HG03565 (cell line): ENCODE data around the gene GATB.

Experiments used
- ATAC-seq: cut with Tn5 transposase; IDR thresholded peaks from one replicate; pipeline ENCODE4 v1.9.1; 2021; ENCODE audit warnings: mild to moderate bottlenecking, moderate library complexity; ENCODE audit not compliant: unreplicated experiment

The GATB gene

DNA sequence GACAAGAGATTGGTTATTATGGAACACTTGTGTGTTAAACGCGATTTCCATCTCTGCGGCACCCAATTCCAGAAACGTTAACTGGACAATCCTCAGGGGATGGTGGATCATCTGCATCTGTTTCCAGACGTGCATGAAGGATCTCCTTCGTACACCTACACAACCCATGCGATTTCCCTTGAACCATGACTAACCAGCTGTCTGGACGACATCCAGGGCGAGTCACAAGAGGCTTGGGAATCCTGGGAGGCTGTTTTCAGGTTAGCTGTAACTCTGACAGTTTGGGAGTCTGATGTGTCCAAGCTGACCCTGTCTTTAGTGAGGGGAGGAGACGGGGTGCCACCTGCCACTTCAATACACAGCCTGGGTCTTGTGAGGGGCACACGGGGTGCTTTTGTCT, 84.5 kb downstream of the GATB start:
- no peak for ATAC-seq

DNA sequence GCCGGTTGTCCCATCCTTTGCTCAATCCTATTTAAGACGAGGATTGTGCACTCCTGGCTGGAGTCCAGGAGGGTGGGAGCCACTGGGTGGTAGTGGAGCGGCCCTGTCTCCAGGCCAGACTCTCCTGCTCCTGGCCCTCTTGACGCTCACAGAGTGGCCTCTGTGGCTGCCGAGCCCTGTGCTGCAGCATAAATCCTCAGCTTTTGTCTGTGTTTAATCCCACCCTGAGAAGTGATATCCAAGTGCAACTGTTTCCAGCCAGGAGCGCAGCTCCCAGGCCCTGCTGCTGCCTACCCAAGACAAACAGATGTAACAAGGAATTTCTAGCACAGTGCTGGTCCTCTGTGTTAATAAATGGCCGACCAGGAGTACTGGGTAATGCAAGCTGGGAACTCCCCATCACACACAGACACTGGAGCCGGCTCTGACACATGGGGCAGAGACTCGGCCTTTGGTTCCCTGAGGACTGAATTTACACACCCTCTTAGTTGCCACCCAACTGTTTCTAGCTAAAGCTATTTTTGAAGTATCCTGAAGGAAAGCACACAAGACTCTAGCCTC, 85.3 kb downstream of the GATB start:
- no peak for ATAC-seq

DNA sequence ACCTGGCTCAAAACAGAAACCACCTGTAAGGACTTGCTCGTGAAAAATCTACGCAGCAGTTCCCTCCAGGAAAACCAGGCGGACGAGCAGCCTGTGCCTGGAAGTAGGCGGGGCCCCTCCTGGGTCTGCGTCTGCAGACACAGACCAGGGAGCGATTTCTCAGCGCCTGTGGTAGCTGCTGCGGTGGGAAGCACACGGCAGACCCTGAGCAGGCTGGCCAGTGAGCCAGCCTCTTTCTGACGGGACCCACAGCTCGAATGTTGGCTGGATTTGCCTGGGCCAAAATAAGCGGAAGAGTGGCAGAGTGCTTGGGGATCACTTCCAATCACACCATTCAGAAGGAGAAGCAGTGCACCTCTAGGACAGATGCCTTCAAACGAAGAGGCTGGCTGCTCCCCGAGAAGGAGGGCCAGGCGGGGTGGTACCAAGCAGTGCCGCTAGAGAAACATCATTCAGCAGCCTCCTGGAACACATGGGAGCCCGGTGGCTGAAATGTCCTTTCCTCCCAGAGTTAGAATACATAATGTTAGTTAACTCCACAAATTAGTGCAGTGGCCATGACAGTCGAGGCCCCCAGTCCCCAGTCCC, 85.9 kb downstream of the GATB start:
- ATAC-seq: no peak

DNA sequence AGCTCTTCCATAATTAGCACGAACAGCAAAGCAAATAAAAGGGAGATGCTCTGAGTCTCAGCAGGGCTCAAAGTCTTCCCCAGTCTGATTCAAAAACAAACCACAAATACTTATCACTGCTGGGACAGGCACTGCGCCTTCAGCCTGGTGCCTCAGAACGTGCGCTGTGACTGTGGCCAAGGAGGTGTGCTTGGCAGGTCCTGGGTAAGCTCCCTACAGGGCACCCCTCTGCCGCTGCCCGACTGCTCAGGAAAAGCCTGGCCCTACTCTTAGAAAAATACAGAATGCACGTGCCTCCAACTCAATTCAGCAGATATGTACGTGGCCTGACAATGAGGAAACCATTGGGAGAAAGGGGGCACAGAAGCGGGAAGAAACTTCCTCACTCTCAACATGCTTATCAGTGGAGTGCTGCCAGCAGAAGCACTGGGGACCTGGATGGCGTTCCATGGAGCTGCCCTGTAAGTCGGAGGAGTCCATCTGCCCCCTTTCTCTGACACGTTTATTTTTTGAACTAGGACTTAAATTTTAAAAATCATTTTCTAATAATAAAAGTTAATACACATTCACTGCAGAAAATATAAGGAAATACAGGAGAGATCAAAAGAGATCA, 86.8 kb downstream of the GATB start:
- no peak for ATAC-seq

DNA sequence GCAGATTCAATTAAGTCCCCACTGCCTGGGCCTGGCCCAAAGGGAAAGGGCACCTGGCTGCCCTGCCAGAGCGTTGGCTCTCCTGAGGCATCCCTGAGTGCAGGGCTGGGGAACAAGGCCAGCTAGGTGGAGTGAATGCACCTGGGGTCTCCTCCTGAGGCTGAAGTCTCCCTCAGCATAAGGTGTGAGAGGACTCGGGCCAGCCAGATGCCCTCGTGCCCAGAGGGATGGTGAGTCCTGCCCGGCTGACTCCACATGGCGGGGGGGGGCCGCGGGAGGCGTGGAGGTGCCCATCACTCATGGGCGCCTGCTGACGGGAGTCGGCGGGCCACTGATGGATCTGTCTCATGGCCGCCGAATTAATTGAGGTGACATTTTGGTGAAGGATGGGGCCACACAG, 87.8 kb downstream of the GATB start:
- no peak for ATAC-seq

DNA sequence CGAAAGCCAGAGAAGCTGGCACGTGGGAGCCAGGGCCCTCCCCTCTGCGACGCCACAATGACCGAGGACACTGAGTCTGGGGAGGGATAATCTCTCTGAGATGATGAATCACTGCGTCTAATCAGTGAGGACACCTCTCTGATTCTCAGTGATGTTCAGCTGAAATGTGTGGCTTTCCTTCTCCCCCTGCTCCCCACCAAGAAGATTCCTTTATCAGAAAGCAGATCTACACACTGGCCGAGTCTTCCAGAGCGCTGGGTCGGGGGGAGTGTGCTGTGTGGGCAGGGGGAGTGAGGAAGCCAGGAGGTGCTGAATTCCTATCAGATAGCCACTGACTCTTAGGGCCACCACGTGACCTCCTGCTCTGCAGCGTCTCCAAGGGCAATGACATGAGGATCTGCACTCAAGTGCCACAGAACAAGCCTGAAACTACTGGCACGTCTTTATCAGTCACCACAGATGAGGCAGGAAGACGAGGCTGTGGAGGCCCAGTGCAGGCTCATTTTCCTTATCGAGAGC, 89.2 kb downstream of the GATB start:
- no peak for ATAC-seq

DNA sequence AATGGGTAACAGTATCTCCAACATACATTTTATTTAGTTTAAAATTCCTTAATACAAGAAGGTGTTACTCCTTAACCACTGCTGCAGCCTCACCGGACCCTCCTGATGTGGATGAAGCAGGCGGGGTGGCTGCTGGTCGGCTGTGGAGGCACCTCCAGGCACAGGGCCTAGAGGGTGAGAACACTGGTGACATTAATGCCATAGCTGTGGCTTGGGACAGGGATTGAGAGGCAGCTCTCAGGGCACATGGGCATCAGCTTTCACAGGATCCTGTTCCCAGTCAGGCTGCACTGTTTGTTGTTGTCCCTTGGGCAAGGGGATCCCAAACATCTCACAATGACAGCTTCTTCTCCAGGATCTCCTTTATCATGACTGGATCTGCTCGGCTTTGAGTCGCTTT, 90.0 kb downstream of the GATB start:
- no peak for ATAC-seq

DNA sequence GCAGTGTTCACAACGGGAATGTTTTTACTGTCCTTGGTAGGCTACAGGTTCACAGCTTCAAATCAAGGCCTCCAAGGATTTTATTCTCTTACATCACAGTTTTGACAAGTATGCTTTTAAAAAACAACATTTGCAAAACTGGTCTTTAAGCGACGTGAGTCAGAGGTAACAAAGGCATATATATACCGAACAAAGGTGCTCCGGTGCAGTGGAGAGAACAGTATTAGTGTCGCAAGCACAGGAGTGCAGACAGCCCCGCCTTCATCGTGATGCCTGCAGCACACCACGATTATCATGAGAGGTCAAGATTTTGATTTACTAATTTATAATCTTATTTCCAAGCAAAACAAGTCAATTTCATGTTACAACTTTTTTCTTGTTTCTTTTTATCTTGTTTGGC, 90.8 kb downstream of the GATB start:
- no peak for ATAC-seq

DNA sequence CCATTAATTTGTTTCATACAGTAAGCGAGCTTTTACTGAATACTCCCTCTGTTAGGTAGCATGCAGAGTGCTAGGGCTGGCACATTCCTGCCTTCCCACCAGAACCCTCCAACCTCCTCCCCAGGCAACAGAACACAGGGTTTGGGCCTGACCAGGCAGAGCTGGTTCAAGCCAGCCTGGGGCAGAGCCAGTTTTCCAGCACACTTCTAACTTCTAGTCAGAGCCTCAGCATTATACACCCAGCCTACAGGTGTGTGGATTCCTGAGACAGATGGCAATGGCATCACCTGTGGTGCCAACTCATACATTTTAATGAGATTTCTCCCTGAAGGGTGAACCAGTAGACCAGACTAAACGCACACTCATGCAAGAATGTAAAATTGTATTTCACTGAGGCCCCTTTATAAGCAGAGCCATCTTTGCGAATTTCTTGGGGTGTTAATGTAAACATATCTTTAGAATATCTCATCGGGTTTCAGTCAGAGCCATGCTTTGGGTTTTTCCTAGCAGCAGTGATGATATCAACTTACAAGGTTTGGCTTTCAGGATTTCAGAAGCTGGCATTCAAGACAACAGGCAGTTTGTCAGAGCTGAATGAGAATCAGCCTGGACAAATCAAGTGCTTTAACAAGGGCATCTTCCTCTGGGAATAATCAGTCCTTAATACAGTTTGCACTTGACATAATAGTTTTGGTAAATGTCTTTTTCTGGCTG, 92.0 kb downstream of the GATB start:
- no peak for ATAC-seq

DNA sequence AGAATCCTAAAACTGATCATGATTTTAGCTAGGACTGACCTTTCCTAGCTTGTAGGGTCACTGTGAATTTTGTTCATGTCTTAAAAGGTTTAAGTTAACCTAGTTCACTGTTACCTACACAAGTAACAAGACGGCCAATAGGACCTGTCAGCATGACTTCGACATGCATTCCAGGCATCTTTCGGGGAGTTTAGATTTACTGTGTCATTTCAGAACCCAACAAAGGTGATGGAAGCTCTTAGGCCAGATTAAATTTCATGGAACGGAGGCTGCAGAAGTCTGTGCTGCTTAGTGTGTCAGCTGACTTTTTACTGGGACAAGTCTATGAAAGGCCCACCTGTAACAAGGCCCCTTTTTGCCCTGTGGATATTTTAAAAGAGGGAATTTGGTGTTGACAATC, 93.1 kb downstream of the GATB start:
- ATAC-seq: no peak

DNA sequence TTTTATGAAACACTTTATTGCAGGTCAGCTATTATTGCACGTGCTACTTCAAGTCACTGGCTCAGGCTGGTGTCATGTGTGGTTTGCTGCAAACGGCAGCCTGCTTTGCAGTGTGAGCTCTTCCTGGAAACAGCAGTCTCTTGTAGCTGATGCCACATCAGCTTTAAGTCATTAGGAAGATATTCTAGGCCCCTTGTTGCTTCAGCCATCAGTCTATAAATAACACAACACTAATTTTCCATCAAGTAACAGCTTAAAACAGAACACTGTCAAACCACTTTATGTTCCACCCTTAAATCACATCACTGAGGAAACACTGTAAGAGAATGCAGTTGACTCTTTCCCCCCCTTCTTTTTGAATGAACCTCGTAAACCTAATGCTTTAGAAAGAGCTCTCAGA, 93.8 kb downstream of the GATB start:
- no peak for ATAC-seq

DNA sequence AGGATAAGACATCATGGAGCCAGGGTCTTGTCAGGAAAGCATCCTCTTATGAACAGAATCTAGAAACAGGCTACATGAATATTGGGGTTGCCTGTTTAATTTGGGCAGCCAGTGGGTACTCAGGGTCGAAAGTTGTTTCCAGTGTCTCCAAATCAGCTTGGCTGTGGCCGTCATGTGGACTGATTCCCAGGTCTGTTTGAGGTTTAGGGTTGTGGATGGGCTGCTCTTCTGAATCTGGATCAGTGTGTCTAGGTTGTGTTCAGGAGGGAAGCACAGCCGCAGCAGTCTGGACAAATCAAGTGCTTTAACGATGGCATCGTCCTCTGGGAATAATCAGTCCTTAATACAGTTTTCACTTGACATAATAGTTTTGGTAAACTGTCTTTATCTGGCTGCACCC, 94.3 kb downstream of the GATB start:
- no peak for ATAC-seq

DNA sequence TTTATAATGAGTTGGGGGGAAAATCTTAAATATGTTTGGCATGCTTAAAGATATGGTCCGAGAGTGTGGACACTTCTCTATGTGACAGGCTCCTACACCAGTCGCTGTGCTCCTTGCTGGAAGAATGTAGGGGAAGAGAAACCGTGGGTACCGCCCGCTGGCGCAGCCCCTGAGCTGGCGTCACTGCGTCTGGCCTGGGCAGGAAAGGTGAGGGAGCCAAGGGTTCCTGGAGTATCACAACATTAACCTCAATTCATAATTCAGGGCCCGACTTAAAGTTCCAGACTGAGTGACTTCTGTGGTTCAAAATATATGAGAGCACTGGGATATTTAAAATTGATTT, 95.1 kb downstream of the GATB start:
- ATAC-seq: no peak

DNA sequence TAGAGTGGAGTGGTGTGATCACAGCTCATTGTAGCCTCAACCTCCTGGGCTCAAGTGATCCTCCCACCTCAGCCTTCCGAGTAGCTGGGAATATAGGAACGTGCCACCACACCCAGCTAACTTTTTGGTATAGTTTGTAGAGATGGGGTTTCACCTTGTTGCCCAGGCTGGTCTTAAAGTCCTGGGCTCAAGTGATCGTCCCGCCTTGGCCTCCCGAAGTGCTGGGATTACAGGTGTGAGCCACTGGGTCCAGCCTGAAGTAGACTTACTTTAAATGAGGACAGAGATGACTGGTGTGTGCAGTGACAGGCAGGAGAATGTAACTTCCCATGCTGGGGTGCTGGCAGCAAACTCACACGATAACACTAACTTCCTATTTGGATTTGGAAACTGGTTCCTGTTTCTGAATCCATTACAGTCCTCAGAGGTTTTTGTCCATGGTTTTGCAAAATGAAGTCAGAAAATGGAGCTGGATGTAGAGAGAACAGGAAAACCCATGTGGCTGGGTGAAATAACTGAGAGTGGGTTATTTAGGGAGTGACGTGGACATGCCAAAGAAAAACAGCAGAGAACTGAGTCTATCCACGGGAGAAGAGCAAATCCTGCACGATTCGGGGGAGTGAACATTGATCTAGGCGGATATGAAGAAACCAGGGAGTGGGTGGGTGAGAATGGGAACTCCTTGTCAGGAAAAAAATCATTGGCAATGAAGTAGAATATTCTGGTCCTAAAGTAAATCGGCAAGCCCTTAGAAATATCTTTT, 95.6 kb downstream of the GATB start:
- ATAC-seq: no peak

DNA sequence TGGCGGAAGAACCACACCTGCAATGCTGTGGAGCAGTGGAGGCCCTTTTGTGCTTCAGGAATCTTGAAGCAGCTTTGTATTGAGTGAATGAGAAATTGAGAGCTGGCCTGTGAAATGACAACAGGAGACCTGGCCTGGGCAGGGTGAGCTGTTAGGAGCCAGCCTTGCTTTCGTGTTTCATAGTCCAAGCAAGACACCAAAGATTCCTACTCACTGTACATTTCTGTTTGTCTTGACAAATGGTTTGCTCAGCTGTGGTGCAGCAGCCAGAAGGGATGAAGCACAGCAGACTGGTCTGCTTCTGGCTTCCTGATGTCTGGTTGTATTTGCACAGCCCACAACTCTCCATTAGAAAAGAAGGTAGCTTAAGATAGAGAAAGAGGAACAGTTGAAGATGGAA, 96.5 kb downstream of the GATB start:
- ATAC-seq: no peak

DNA sequence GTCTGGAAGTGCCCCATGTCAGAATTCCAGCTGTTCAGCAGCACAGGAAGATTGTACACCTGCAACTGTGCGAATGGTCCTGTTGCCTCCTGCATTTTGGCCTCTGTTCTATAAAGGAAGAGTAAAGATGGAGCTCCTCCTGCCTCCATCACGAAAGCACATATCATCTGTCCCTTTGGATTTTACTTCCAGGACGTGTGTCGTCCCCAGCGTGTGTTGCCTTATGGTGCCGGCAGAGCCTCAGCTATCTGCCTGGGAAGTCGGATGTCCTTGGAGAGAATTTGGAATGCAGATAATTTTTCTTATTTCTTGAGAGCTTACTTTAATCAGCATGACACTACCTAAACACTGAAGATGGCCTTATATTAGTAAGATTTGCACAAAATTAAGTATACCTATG, 97.7 kb downstream of the GATB start:
- ATAC-seq: no peak

DNA sequence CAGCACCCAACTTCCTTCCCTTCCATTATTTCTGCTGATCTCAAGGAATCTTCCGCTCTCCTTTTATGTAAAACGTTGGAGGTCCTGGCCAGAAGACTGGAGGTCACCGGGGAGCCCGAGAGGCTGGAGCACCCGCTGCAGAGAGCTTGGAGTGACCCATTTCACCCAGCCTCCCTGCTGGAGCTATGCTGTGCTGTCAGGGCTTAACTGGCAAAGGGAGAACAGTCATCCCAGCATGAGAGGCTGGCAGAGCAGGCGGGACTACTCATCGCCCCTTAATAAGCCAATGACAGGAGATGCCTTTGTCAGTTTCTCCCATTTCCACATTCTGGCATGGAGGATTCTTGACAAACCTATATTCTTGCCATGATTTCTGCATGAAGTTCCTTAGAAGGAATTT, 98.9 kb downstream of the GATB start:
- ATAC-seq: no peak

DNA sequence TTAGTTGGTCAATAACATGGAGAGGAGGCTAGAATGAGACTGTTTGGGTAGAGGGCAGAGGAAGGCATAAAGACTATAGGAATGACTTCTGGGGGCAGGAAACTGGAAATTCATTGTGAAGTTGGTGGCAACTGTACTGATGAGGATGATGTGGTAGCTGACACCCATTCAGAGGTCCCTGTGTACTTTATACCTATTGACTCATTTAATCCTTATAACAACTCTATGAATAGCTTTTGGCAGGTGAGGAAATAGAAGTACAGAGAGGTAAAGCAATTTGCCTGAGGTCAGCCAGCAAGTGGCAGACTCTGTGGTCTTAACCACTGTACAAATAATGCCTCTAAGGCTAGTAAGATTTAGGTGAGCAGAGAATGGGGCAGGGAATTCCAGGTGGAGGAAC, 100.1 kb downstream of the GATB start:
- no peak for ATAC-seq

DNA sequence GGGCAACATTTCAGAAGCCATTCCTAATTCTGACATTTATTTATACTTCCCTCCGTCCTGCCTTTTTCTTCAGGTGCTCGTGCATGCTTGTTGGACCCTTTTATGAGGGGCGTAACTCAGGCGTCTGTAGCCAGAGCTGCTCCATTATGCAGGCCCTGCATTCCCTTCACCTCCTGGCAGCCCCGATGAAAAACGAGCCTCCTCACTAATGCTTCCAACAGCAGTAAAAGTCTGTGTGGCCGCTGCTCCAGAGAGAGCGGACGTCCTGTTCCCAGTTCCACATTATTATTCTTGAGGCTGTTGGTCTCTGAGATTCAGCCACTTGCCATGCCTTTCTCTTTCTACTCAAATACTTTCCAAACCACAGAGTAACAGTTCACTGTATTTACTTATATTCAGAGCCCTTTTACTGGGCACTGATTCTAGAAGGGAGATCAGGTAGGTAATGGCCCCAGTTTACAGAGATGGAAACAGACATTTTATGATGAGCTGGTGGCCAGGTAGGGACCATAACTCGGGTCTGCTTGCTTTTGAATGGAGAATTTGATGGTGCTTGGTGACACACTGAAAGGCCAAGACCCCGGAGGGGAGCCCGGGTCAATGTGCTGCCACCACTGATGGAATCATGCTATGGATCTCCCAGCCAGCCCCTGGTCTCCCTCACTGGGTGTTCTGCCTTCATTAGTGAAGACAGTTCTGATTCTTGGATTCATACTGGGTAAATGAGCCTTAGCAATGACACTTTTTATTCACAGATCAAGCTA, 101.0 kb downstream of the GATB start:
- ATAC-seq: no peak

DNA sequence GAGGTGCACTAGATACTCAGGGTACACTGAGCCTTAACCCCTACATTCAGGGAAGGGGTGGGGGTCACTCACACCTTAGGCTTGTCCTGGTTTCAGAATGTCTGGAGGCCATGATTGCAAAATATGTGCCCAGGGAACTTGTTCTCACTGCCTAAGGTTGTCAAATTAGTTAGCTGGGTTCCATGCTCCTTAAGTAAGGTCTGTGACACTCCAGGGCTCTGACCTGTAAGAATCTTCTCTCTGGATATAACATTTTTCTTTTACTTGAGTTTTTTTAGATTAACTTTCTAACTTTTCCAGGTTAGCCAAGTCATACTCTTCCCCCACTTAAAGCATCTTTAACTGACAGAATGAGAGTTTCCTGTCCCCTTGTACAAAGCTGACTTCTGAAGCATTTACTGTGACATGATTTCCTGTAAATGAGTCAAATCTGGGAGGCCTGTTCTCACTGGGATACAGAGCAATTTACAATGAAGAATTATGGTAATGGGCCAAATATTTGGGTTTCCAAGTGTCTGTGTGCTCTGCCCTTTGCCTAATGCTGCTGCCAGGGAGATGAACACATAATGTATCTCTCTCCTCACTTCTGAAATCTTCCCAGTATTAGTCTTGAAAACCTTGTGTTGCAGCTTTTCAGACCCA, 101.7 kb downstream of the GATB start:
- peak; percentile 69 for ATAC-seq
